IMR-90 (cell line): ENCODE data around the gene PSAP. TPM values are rescaled to one million over a fixed set of nuclear protein-coding genes. Genes with fewer than 3 reads are reported as not detected.

Experiments used
- ATAC-seq: fragments of 200-7000 bp; cut with Tn5 transposase; 2 replicates; pipeline ENCODE4 v1.9.1; 2020; ENCODE audit warnings: low read depth, mild to moderate bottlenecking, moderate library complexity
- BruUV-seq: library from RNA; stranded (reverse); fragments of 400-500 nt; replicated peaks from 2 replicates; lab custom pipeline; 2021; lab: Mats Ljungman, UMichigan
- CTCF ChIA-PET: fragments of 300-600 bp; formaldehyde crosslinking; extraction: SDS; loops from one replicate; lab custom pipeline; 2021; ENCODE audit warnings: antibody characterized with exemption; lab: Yijun Ruan, JAX
- POLR2A ChIA-PET: fragments of 300-600 bp; sonication (Branson Sonifier 250); formaldehyde crosslinking; loops from one replicate; lab custom pipeline; 2022; ENCODE audit warnings: antibody characterized with exemption; ENCODE audit not compliant: unreplicated experiment; lab: Charles Lee
- DNase-seq: peaks from one replicate; pipeline ENCODE4 v3.0.0; 2013
- H2AFZ ChIP-seq: replicated peaks from 2 replicates; pipeline ENCODE3; 2013; ENCODE audit warnings: low read length, mild to moderate bottlenecking; ENCODE audit not compliant: poor library complexity
- H2AK5ac ChIP-seq: 2 replicates; pipeline ENCODE4 v1.6.1; 2013; ENCODE audit warnings: low read depth, low read length, inconsistent platforms
- H2AK9ac ChIP-seq: replicated peaks from 2 replicates; pipeline ENCODE3; 2013; ENCODE audit warnings: mild to moderate bottlenecking, low read depth, low read length, moderate library complexity; ENCODE audit not compliant: poor library complexity
- H2BK120ac ChIP-seq: 2 replicates; pipeline ENCODE4 v1.6.1; 2013; ENCODE audit warnings: low read depth, low read length, inconsistent platforms
- H2BK15ac ChIP-seq: 3 replicates; pipeline ENCODE4 v1.6.1; 2013; ENCODE audit warnings: low read depth, low read length, inconsistent platforms
- H2BK20ac ChIP-seq: 2 replicates; pipeline ENCODE4 v1.6.1; 2013; ENCODE audit warnings: low read depth, mild to moderate bottlenecking, inconsistent platforms, low read length, moderate library complexity
- H2BK5ac ChIP-seq: 2 replicates; pipeline ENCODE4 v1.6.1; 2013; ENCODE audit warnings: mild to moderate bottlenecking, low read depth, low read length, inconsistent platforms; ENCODE audit not compliant: poor library complexity, severe bottlenecking
- H3K14ac ChIP-seq: replicated peaks from 2 replicates; pipeline ENCODE4 v1.6.1; 2013; ENCODE audit warnings: low read depth, low read length, inconsistent platforms
- H3K18ac ChIP-seq: 2 replicates; pipeline ENCODE4 v1.6.1; 2013; ENCODE audit warnings: low read depth, low read length, control low read depth
- H3K23ac ChIP-seq: 2 replicates; pipeline ENCODE4 v1.6.1; 2013; ENCODE audit warnings: low read depth, low read length, inconsistent platforms
- H3K27ac ChIP-seq: 2 replicates; pipeline ENCODE4 v1.5.1; 2013; ENCODE audit warnings: mild to moderate bottlenecking, control low read depth, low read length; ENCODE audit not compliant: insufficient read depth
- H3K27me3 ChIP-seq: 2 replicates; pipeline ENCODE4 v1.6.1; 2013; ENCODE audit warnings: low read length; ENCODE audit not compliant: control insufficient read depth, insufficient read depth
- H3K36me3 ChIP-seq: 2 replicates; pipeline ENCODE4 v1.6.1; 2013; ENCODE audit warnings: low read length, mixed read lengths; ENCODE audit not compliant: control insufficient read depth, insufficient read depth
- H3K4ac ChIP-seq: 2 replicates; pipeline ENCODE4 v1.6.1; 2013; ENCODE audit warnings: low read depth, low read length, inconsistent platforms
- H3K4me1 ChIP-seq: 2 replicates; pipeline ENCODE4 v1.6.1; 2013; ENCODE audit warnings: low read length, mixed read lengths; ENCODE audit not compliant: control insufficient read depth, insufficient read depth
- H3K4me2 ChIP-seq: 2 replicates; pipeline ENCODE4 v1.6.1; 2013; ENCODE audit warnings: low read depth, mild to moderate bottlenecking, control low read depth, low read length, moderate library complexity
- H3K4me3 ChIP-seq: 2 replicates; pipeline ENCODE4 v1.5.1; 2013; ENCODE audit warnings: low read depth, mild to moderate bottlenecking, control low read depth, low read length, moderate library complexity; ENCODE audit not compliant: insufficient read depth
- H3K56ac ChIP-seq: 2 replicates; pipeline ENCODE4 v1.6.1; 2013; ENCODE audit warnings: low read length, inconsistent platforms; ENCODE audit not compliant: insufficient read depth; ENCODE audit errors: extremely low read depth
- H3K79me1 ChIP-seq, 2 experiments: 2 replicates each; pipeline ENCODE4 v1.6.1; 2013; ENCODE audit warnings: low read length in 2 of 2, inconsistent platforms in 1 of 2, low read depth in 1 of 2
- H3K9ac ChIP-seq: 2 replicates; pipeline ENCODE4 v1.6.1; 2013; ENCODE audit warnings: low read depth, low read length, control low read depth
- H3K9me1 ChIP-seq: 2 replicates; pipeline ENCODE4 v1.6.1; 2013; ENCODE audit warnings: low read length, inconsistent platforms; ENCODE audit not compliant: insufficient read depth
- H3K9me3 ChIP-seq: 2 replicates; pipeline ENCODE4 v1.6.1; 2013; ENCODE audit warnings: low read length; ENCODE audit not compliant: control insufficient read depth, insufficient read depth
- H4K20me1 ChIP-seq: 2 replicates; pipeline ENCODE4 v1.6.1; 2013; ENCODE audit warnings: low read length, inconsistent platforms; ENCODE audit not compliant: insufficient read depth
- H4K5ac ChIP-seq: 2 replicates; pipeline ENCODE4 v1.6.1; 2013; ENCODE audit warnings: mild to moderate bottlenecking, low read depth, low read length, control low read depth
- H4K8ac ChIP-seq, 2 experiments: 2 replicates each; pipeline ENCODE4 v1.6.1; 2013; ENCODE audit warnings: low read depth in 2 of 2, low read length in 2 of 2, control low read depth in 1 of 2, inconsistent platforms in 1 of 2
- H4K91ac ChIP-seq: 2 replicates; pipeline ENCODE4 v1.6.1; 2013; ENCODE audit warnings: low read depth, low read length, inconsistent platforms; ENCODE audit not compliant: insufficient read depth
- CTCF ChIP-seq: conservative IDR thresholded peaks from 2 replicates; pipeline ENCODE4 v1.5.1; 2012; ENCODE audit warnings: mild to moderate bottlenecking, low read depth, low read length, improper control_type of control experiment
- FOS ChIP-seq: fragments of 150-350 bp; IDR thresholded peaks from 2 replicates; pipeline ENCODE4 v1.6.1; 2016; ENCODE audit warnings: low read depth, low read length
- MAFK ChIP-seq: IDR thresholded peaks from 2 replicates; pipeline ENCODE4 v1.6.1; 2012; ENCODE audit warnings: low read depth, low read length, improper control_type of control experiment
- NFE2L2 ChIP-seq: fragments of 150-350 bp; IDR thresholded peaks from 2 replicates; pipeline ENCODE4 v1.6.1; 2016; ENCODE audit warnings: low read depth, mild to moderate bottlenecking, low read length
- POLR2A ChIP-seq: IDR thresholded peaks from 2 replicates; pipeline ENCODE4 v1.6.1; 2012; ENCODE audit warnings: mild to moderate bottlenecking, low read depth, low read length
- RAD21 ChIP-seq: IDR thresholded peaks from 2 replicates; pipeline ENCODE4 v1.6.1; 2012; ENCODE audit warnings: low read length, improper control_type of control experiment
- RCOR1 ChIP-seq: IDR thresholded peaks from 2 replicates; pipeline ENCODE4 v1.6.1; 2012; ENCODE audit warnings: mild to moderate bottlenecking, low read length, improper control_type of control experiment; ENCODE audit not compliant: insufficient replicate concordance
- RFX5 ChIP-seq: IDR thresholded peaks from 2 replicates; pipeline ENCODE4 v1.8.0; 2012; ENCODE audit warnings: low read depth, mild to moderate bottlenecking, low read length, moderate library complexity
- SMC3 ChIP-seq: fragments of 150-350 bp; IDR thresholded peaks from 2 replicates; pipeline ENCODE4 v1.6.1; 2016; ENCODE audit warnings: low read depth, mild to moderate bottlenecking, antibody characterized with exemption, low read length, moderate library complexity
- WGBS, 2 experiments: methylation state at CpG; one replicate each; pipeline versions ENCODE4 v1.1.5 to v1.1.7; 2013; ENCODE audit warnings: missing lambda C conversion rate in 2 of 2; ENCODE audit not compliant: insufficient read length in 1 of 2; ENCODE audit errors: extremely low coverage in 2 of 2; 5-methylcytosine and 5-hydroxymethylcytosine counted together
- dilution Hi-C: fragments of 300-500 bp; cut with HindIII; formaldehyde crosslinking; loops from one replicate; pipeline ENCODE4 v1.14.3; 2018; ENCODE audit warnings: low sequenced_read_pairs; ENCODE audit not compliant: unreplicated experiment
- in situ Hi-C: fragments of 300-500 bp; cut with MboI; formaldehyde crosslinking; loops from 3 replicates; pipeline ENCODE4 v1.14.3; 2019; ENCODE audit warnings: low sequenced_read_pairs, inconsistent platforms, mixed read lengths
- intact Hi-C: fragments of 100-400 bp; cut with micrococcal nuclease; formaldehyde crosslinking; loops from 2 replicates; pipeline ENCODE4 v1.10.0; 2022
- polyA plus RNA-seq, 3 experiments: library from polyadenylated mRNA; depleted of rRNA; stranded (reverse); fragments of >200 nt; gene quantifications; 2 replicates each; pipeline ENCODE4 v1.2.3, GENCODE V29; 2012; ENCODE audit warnings: low replicate concordance in 1 of 3
- total RNA-seq: library from RNA; depleted of rRNA; stranded (reverse); fragments of >200 nt; gene quantifications from 2 replicates; pipeline ENCODE4 v1.2.3, GENCODE V29; 2012

PSAP gene
- total and polyA plus RNA-seq, 2 of the 4 experiments (the other 2 are of a cell fraction) = 216 to 876 TPM

GRCh38 chr10:71838264-71839211, 12.5 kb downstream of the PSAP start (continued):
- TF ChIP-seq RCOR1 = no peak

- H3K4me2 ChIP-seq = no peak overlapping the region
- peak overlapping the region; percentile 39 for H2AK9ac ChIP-seq
- H4K91ac ChIP-seq = no peak overlapping the region
- no peaks in the 10 kb centered on the region for H3K9me3 ChIP-seq
- H3K56ac ChIP-seq = no peak overlapping the region
- H3K79me1 ChIP-seq = peaks cover 39 to 91% of the 10 kb centered on the region in 2 experiments
- no peak overlapping the region for H3K18ac ChIP-seq
- H3K23ac ChIP-seq = no peak overlapping the region
- H4K8ac ChIP-seq = no peak overlapping the region
- peaks cover 16% of the 10 kb centered on the region for H3K36me3 ChIP-seq
- H3K27me3 ChIP-seq = no peaks in the 10 kb centered on the region
- intact Hi-C loops = no loop called here
- H3K9me1 ChIP-seq = peaks cover 32% of the 10 kb centered on the region
- no peak overlapping the region for H2BK5ac ChIP-seq
- H3K4me1 ChIP-seq = peaks cover 25% of the 10 kb centered on the region
- in situ Hi-C loops = no loop called here
- H3K14ac ChIP-seq = no peak overlapping the region
- H4K20me1 ChIP-seq = peaks cover 97% of the 10 kb centered on the region
- POLR2A ChIA-PET = no interaction called here
- H2BK20ac ChIP-seq = no peak overlapping the region
- no CpG with 5 or more reads among the region's 17 CpGs for WGBS, 2 experiments
- CTCF ChIA-PET = interaction anchor here (1.4 to 1.7 kb wide), 2 partner anchors 58 to 59 kb away, joined by 3 to 7 read pairs; no protein-coding TSS in a partner anchor
- no peak overlapping the region for H2BK15ac ChIP-seq
- DNase-seq = no peak
- TF ChIP-seq SMC3 (peak; percentile 19; the same call in 1 of the 2 replicates), RFX5 (no peak), RAD21 (no peak; the same call in 1 of the 2 replicates), RCOR1 (no peak), CTCF (0 out of 2 replicates have a peak, but pooled peaks have one; percentile 24), POLR2A (no peak), MAFK (no peak), FOS (no peak), NFE2L2 (no peak)
- ATAC-seq = no peak
- peak overlapping the region; percentile 13; the same call in 1 of the 2 replicates for H3K4ac ChIP-seq
- H2AFZ ChIP-seq = no peak overlapping the region
- dilution Hi-C loops = no loop called here
- no peak overlapping the region for H2BK120ac ChIP-seq
- no peak overlapping the region for H3K4me3 ChIP-seq
- H4K5ac ChIP-seq = no peak overlapping the region
- no TSS peak for BruUV-seq
- H2AK5ac ChIP-seq = peak overlapping the region; percentile 47; the same call in 1 of the 2 replicates
- H3K9ac ChIP-seq = no peak overlapping the region
- H3K27ac ChIP-seq = no peak overlapping the region
Measured at GRCh38 chr10:71837098-71837827, 13.8 kb downstream of the PSAP start.
